Measurements from ENCODE around the gene TCF12.
A peak's percentile ranks its signal among the peaks of the same experiment; 100 is the strongest.

Gene TCF12

GRCh38 chr15:57134071-57134605 lies 215.7 kb downstream of the TCF12 start:
- intact Hi-C loops (cut with DNase I; ENCODE audit: low total_unique reads) = no loop called here
- no peak for DNase-seq
- peaks cover 0 to 14% (median 4%) of the 10 kb centered on the region in 4 donors for H3K4me1 ChIP-seq
- H3K36me3 ChIP-seq = no peaks in the 10 kb centered on the region
- H3K27ac ChIP-seq = no peak overlapping the region
- no peaks in the 10 kb centered on the region for H3K27me3 ChIP-seq
- no peaks in the 10 kb centered on the region for H3K9me3 ChIP-seq
- TF ChIP-seq CTCF (IDR thresholded peaks at IDR 0.05) = no peak
- no peak overlapping the region for H3K4me3 ChIP-seq

GRCh38 chr15:57134851-57135250 lies 216.4 kb downstream of the TCF12 start:
- no peak overlapping the region for H3K4me3 ChIP-seq
- peaks cover 0 to 14% (median 4%) of the 10 kb centered on the region in 4 donors for H3K4me1 ChIP-seq
- H3K27me3 ChIP-seq = no peaks in the 10 kb centered on the region
- TF ChIP-seq CTCF (IDR thresholded peaks at IDR 0.05) = no peak
- no peak overlapping the region for H3K27ac ChIP-seq
- no peaks in the 10 kb centered on the region for H3K36me3 ChIP-seq
- DNase-seq = no peak
- H3K9me3 ChIP-seq = no peaks in the 10 kb centered on the region
- intact Hi-C loops (cut with DNase I; ENCODE audit: low total_unique reads) = loop anchor here (5.0 kb wide), 1 partner anchor 592 kb away; no protein-coding TSS in a partner anchor

GRCh38 chr15:57135800-57136199 lies 217.4 kb downstream of the TCF12 start:
- no peak for DNase-seq
- no peak for TF ChIP-seq CTCF (IDR thresholded peaks at IDR 0.05)
- intact Hi-C loops (cut with DNase I; ENCODE audit: low total_unique reads) = loop anchor here (5.0 kb wide), 1 partner anchor 592 kb away; no protein-coding TSS in a partner anchor
- Histone ChIP-seq H3K4me3 (no peak overlapping the region), H3K36me3 (no peaks in the 10 kb centered on the region), H3K27me3 (no peaks in the 10 kb centered on the region), H3K9me3 (no peaks in the 10 kb centered on the region), H3K4me1 (peaks cover 0 to 14% (median 4%) of the 10 kb centered on the region in 4 donors), H3K27ac (no peak overlapping the region)

- DNase-seq = no peak
- TF ChIP-seq CTCF (IDR thresholded peaks at IDR 0.05) = peak; percentile 66 to 68
- intact Hi-C loops (cut with DNase I; ENCODE audit: low total_unique reads) = loop anchor here (5.0 kb wide), 1 partner anchor 589 kb away; no protein-coding TSS in a partner anchor
- Histone ChIP-seq H3K4me3 (no peak overlapping the region), H3K27me3 (no peaks in the 10 kb centered on the region), H3K4me1 (peaks cover 0 to 14% (median 4%) of the 10 kb centered on the region in 4 donors), H3K9me3 (no peaks in the 10 kb centered on the region), H3K36me3 (no peaks in the 10 kb centered on the region), H3K27ac (no peak overlapping the region)
Measured at GRCh38 chr15:57138349-57138788, 219.9 kb downstream of the TCF12 start.

GRCh38 chr15:57143511-57144078 lies 225.2 kb downstream of the TCF12 start:
- no peaks in the 10 kb centered on the region for H3K36me3 ChIP-seq

More at GRCh38 chr15:57143511-57144078, 225.2 kb downstream of the TCF12 start:
- no peaks in the 10 kb centered on the region for H3K27me3 ChIP-seq
- intact Hi-C loops (cut with DNase I; ENCODE audit: low total_unique reads) = no loop called here
- H3K4me3 ChIP-seq = no peak overlapping the region
- no peak overlapping the region for H3K27ac ChIP-seq
- H3K4me1 ChIP-seq = peaks cover 0 to 26% (median 13%) of the 10 kb centered on the region in 4 donors
- no peaks in the 10 kb centered on the region for H3K9me3 ChIP-seq
- no peak for TF ChIP-seq CTCF (IDR thresholded peaks at IDR 0.05)
- DNase-seq = no peak
